ENCODE results near the gene SP140. TPM values are rescaled to one million over a fixed set of nuclear protein-coding genes. Genes with fewer than 3 reads are reported as not detected.

Gene SP140
- total and polyA plus RNA-seq, 2 of the 13 experiments (the other 11 are each of a cell fraction or from before 2014, with no cell fraction given): 0.57 to 0.80 TPM

DNA sequence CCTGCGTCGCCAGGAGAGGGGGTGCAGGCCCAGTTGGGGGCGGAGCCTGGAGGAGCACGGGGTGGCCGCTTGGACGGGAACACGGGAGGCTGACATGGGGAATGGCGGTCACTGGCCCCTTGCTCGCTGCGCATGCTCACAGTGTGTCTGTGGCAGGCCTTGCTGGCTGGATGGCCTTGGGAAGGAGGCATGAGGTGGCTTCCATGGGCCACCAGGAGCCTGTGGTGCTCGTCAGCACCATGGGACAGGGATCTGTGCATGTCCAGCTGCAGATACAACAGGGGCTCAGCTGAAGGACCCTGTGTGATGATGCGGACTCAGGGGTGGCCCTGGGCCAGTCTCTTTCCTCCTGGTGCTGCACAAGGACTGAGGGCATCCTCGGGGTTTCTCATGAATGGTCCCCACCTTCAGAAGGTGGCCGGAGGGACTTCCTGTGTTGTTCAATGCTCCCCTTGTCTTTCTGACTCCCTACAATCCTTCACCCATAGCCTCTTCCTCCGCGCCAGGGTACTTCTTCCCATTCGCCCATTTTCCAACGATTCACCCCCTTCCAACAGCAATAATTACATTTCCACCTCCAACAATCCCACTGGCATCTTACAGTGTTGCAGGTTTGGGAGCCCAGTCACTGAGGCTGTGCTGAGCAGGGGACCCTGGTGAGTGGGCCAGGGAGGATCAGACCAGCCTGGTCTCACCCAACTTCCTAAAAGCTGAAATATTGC, 98.0 kb downstream of the SP140 start (continued):
- TF ChIP-seq RBM39 (IDR thresholded peaks at IDR 0.05; ENCODE audit: low read depth, low read length, poor library complexity, severe bottlenecking) (peak; percentile 41), SMAD3 (CRISPR knock-in tag; IDR thresholded peaks at IDR 0.05) (0 out of 2 replicates have a peak, but pooled peaks have one; percentile 33), SOX13 (IDR thresholded peaks at IDR 0.05) (no peak), SOX13 (CRISPR knock-in tag; conservative IDR thresholded peaks at IDR 0.05 in 1 of 2, IDR thresholded peaks at IDR 0.05 in 1 of 2) (0 out of 4 replicates have a peak, but pooled peaks of 1 of the 2 experiments have one; percentile 35), SALL2 (CRISPR knock-in tag; IDR thresholded peaks at IDR 0.05) (0 out of 2 replicates have a peak, but pooled peaks have one; percentile 67), MXI1 (IDR thresholded peaks at IDR 0.05; ENCODE audit: borderline replicate concordance, low read depth, low read length) (peak; percentile 42; the same call in 1 of the 3 replicates), SAP130 (CRISPR knock-in tag; IDR thresholded peaks at IDR 0.05; ENCODE audit: low read depth) (peak; percentile 60)
- TF ChIP-seq, protein P1, sequence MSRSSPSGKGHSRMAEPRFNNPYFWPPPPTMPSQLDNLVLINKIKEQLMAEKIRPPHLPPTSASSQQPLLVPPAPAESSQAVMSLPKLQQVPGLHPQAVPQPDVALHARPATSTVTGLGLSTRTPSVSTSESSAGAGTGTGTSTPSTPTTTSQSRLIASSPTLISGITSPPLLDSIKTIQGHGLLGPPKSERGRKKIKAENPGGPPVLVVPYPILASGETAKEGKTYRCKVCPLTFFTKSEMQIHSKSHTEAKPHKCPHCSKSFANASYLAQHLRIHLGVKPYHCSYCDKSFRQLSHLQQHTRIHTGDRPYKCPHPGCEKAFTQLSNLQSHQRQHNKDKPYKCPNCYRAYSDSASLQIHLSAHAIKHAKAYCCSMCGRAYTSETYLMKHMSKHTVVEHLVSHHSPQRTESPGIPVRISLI (CRISPR knock-in tag; IDR thresholded peaks at IDR 0.05; ENCODE audit: borderline replicate concordance): peak; percentile 43; the same call in 1 of the 2 replicates
- TF ChIP-seq, protein P2, sequence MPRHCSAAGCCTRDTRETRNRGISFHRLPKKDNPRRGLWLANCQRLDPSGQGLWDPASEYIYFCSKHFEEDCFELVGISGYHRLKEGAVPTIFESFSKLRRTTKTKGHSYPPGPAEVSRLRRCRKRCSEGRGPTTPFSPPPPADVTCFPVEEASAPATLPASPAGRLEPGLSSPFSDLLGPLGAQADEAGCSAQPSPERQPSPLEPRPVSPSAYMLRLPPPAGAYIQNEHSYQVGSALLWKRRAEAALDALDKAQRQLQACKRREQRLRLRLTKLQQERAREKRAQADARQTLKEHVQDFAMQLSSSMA (CRISPR knock-in tag; IDR thresholded peaks at IDR 0.05): no peak
- TF ChIP-seq, protein P3, sequence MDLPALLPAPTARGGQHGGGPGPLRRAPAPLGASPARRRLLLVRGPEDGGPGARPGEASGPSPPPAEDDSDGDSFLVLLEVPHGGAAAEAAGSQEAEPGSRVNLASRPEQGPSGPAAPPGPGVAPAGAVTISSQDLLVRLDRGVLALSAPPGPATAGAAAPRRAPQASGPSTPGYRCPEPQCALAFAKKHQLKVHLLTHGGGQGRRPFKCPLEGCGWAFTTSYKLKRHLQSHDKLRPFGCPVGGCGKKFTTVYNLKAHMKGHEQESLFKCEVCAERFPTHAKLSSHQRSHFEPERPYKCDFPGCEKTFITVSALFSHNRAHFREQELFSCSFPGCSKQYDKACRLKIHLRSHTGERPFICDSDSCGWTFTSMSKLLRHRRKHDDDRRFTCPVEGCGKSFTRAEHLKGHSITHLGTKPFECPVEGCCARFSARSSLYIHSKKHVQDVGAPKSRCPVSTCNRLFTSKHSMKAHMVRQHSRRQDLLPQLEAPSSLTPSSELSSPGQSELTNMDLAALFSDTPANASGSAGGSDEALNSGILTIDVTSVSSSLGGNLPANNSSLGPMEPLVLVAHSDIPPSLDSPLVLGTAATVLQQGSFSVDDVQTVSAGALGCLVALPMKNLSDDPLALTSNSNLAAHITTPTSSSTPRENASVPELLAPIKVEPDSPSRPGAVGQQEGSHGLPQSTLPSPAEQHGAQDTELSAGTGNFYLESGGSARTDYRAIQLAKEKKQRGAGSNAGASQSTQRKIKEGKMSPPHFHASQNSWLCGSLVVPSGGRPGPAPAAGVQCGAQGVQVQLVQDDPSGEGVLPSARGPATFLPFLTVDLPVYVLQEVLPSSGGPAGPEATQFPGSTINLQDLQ (CRISPR knock-in tag; IDR thresholded peaks at IDR 0.05): peak; percentile 40; the same call in 1 of the 2 replicates
